GM19372 (cell line): Measurements from ENCODE around the gene NUP155.
"Not testable (repeated sequence)": the region's sequence is repeated elsewhere in the genome, so short reads cannot be mapped to it uniquely, and the experiment has no call there.

Experiments
- ATAC-seq: cut with Tn5 transposase; IDR thresholded peaks from one replicate; pipeline ENCODE4 v1.9.1; 2021; ENCODE audit warnings: mild to moderate bottlenecking, low read depth, moderate library complexity; ENCODE audit not compliant: unreplicated experiment

Gene NUP155

GRCh38 chr5:37283214-37283820 lies 87.6 kb downstream of the NUP155 start:
- ATAC-seq = no peak

- no peak for ATAC-seq
Observed at GRCh38 chr5:37275511-37275910, 95.4 kb downstream of the NUP155 start.

GRCh38 chr5:37272511-37272910 lies 98.4 kb downstream of the NUP155 start:
- no peak for ATAC-seq

- ATAC-seq = not testable (repeated sequence)
Observed at GRCh38 chr5:37268100-37268499, 102.8 kb downstream of the NUP155 start.

GRCh38 chr5:37255774-37256358 lies 115.0 kb downstream of the NUP155 start:
- ATAC-seq = no peak

- ATAC-seq = no peak
Observed at GRCh38 chr5:37254581-37254980, 116.3 kb downstream of the NUP155 start.

GRCh38 chr5:37251665-37252064 lies 119.2 kb downstream of the NUP155 start:
- no peak for ATAC-seq

- ATAC-seq = no peak
Observed at GRCh38 chr5:37249815-37250164, 121.1 kb downstream of the NUP155 start.

- ATAC-seq = peak; percentile 76
Observed at GRCh38 chr5:37248970-37249814, 121.7 kb downstream of the NUP155 start, which contains the start of gene CPLANE1. Gene CPLANE1, minus strand, starts transcription at chr5:37249376. Its CDS starts 1,678 bp downstream, at chr5:37247698.

GRCh38 chr5:37248421-37248969 lies 122.4 kb downstream of the NUP155 start:
- no peak for ATAC-seq

- ATAC-seq = no peak
Observed at GRCh38 chr5:37247496-37247895, 123.4 kb downstream of the NUP155 start.

GRCh38 chr5:37247036-37247435 lies 123.9 kb downstream of the NUP155 start:
- no peak for ATAC-seq
